Activated CD8-positive, alpha-beta T cell treated with anti-CD3 and anti-CD28 coated beads for 36 hours (primary cell): Measurements from ENCODE around the gene TNFRSF19. TPM values are rescaled to one million over a fixed set of nuclear protein-coding genes. Genes with fewer than 3 reads are reported as not detected.

ENCODE experiments used
- ATAC-seq: fragments of 200-7000 bp; cut with Tn5 transposase; one replicate; pipeline ENCODE4 v1.10.0; 2021; ENCODE audit warnings: mild to moderate bottlenecking, moderate library complexity
- CTCF ChIA-PET: fragments of 350-600 bp; sonication (Branson Sonifier 250); formaldehyde crosslinking; loops from one replicate; lab custom pipeline; 2021; ENCODE audit warnings: antibody characterized with exemption; lab: Charles Lee
- POLR2A ChIA-PET: fragments of 350-600 bp; sonication (Branson Sonifier 250); formaldehyde crosslinking; loops from one replicate; lab custom pipeline; 2021; ENCODE audit warnings: antibody characterized with exemption; lab: Charles Lee
- DNase-seq: peaks from one replicate; pipeline ENCODE4 v3.0.0-alpha.2; 2020
- H3K27ac Mint-ChIP-seq: one replicate; pipeline ENCODE4 v1.8.0; 2021; ENCODE audit warnings: mild to moderate bottlenecking, mixed read lengths
- H3K27me3 Mint-ChIP-seq: one replicate; pipeline ENCODE4 v1.8.0; 2021; ENCODE audit warnings: mixed read lengths
- H3K36me3 Mint-ChIP-seq: one replicate; pipeline ENCODE4 v1.8.0; 2021; ENCODE audit warnings: low read depth, mixed read lengths
- H3K4me1 Mint-ChIP-seq: one replicate; pipeline ENCODE4 v1.8.0; 2021; ENCODE audit warnings: low read depth, mixed read lengths
- H3K4me3 Mint-ChIP-seq: one replicate; pipeline ENCODE4 v1.8.0; 2021; ENCODE audit warnings: mild to moderate bottlenecking, moderate library complexity, mixed read lengths
- H3K9me3 Mint-ChIP-seq: one replicate; pipeline ENCODE4 v1.8.0; 2021; ENCODE audit warnings: mixed read lengths
- intact Hi-C: fragments of 100-400 bp; cut with micrococcal nuclease; formaldehyde crosslinking; loops from one replicate; pipeline ENCODE4 v1.10.0; 2022
- total RNA-seq, 2 experiments: library from RNA; stranded (reverse); gene quantifications; one replicate each; pipeline ENCODE4 v1.2.3, GENCODE V29; 2021
- TF ChIP-seq, protein P1 (sequence below): fragments of 200-600 bp; IDR thresholded peaks from one replicate; pipeline ENCODE4 v1.8.0; 2022; ENCODE audit warnings: antibody characterized with exemption, mild to moderate bottlenecking

TNFRSF19 gene
- total RNA-seq, 2 experiments from 2014 or later = not detected

DNA sequence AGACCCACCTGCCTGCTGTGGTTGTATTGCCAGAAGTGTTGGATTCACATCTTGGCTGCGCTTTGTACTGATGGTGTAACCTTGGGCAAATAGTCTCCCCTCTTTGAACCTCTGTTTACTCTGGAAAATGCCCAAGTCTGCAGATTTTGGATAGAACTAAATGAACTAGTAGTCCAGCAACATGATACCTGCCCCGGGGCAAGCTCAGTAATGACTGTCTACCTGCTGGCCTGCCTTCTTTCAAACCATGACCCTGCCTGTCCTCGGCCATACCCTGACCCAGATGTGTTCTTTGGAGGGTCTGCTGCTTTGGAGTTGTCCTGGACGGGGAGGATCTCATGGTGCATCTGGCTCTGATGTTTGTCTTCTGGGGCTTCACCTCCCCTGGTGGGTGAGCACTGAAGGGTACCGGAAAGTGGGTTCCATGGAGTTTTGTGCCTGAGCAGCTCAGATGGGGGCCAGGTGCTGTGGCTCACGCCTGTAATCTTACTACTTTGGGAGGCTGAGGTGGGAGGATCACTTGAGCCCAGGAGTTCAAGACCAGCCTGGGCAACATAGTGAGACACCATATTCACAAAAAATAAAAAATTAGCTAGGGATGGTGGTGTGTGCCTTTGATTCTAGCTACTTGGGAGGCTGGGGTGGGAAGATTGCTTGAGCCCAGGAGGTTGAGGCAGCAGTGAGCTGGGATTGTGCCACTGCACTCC lies 59.5 kb downstream of the TNFRSF19 start:
- intact Hi-C loops = no loop called here
- no peak for DNase-seq
- ChIA-PET CTCF (interaction anchor here (1.3 kb wide), 1 partner anchor 25 kb away, joined by 3 read pairs; no protein-coding TSS in a partner anchor), POLR2A (no interaction called here)
- Mint-ChIP-seq H3K4me3 (no peak overlapping the region), H3K36me3 (no peaks in the 10 kb centered on the region), H3K27me3 (peaks cover 2% of the 10 kb centered on the region), H3K27ac (no peak overlapping the region), H3K4me1 (no peaks in the 10 kb centered on the region), H3K9me3 (no peaks in the 10 kb centered on the region)
- TF ChIP-seq, protein P1, sequence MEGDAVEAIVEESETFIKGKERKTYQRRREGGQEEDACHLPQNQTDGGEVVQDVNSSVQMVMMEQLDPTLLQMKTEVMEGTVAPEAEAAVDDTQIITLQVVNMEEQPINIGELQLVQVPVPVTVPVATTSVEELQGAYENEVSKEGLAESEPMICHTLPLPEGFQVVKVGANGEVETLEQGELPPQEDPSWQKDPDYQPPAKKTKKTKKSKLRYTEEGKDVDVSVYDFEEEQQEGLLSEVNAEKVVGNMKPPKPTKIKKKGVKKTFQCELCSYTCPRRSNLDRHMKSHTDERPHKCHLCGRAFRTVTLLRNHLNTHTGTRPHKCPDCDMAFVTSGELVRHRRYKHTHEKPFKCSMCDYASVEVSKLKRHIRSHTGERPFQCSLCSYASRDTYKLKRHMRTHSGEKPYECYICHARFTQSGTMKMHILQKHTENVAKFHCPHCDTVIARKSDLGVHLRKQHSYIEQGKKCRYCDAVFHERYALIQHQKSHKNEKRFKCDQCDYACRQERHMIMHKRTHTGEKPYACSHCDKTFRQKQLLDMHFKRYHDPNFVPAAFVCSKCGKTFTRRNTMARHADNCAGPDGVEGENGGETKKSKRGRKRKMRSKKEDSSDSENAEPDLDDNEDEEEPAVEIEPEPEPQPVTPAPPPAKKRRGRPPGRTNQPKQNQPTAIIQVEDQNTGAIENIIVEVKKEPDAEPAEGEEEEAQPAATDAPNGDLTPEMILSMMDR = no peak
- ATAC-seq = no peak

DNA sequence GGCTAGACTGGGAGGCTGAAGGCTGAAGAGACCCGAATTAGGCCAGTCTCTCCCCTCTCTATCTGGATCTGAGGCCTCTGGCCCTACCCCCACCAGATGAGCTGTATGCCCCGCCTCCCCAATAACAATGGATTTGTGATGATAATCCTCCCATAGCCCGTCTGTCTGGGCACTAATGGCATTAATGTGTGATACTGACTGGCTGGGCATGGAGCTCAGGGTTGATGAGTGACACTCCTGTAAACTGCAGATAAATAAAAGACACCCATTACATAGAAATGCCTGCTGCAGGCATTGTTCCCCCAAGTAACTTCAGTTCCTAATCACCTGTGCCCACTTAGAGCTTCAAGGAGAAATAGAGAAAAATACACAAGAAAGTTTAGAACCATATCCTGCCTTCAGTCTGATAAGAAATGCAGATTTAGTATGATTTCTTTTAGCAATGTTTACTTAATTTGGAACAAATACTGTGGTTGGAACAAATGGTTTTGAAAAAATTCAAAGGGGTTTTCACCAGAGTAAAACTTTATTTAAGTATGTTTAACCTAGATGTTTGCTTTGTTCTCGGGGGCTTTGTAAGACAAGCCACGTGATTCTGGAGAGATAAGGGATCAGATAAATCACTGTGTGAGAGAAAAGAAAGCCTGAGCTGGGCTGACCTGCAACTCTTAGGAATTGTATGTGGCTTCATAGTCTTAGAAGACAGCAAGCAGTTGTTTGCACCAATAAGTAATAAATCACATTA lies 60.3 kb downstream of the TNFRSF19 start:
- Mint-ChIP-seq H3K27ac (no peak overlapping the region), H3K27me3 (peaks cover 2% of the 10 kb centered on the region), H3K4me3 (no peak overlapping the region), H3K4me1 (no peaks in the 10 kb centered on the region), H3K9me3 (no peaks in the 10 kb centered on the region), H3K36me3 (no peaks in the 10 kb centered on the region)
- ChIA-PET CTCF (no interaction called here), POLR2A (no interaction called here)
- ATAC-seq = no peak
- TF ChIP-seq, protein P1 = no peak
- intact Hi-C loops = no loop called here
- DNase-seq = no peak

DNA sequence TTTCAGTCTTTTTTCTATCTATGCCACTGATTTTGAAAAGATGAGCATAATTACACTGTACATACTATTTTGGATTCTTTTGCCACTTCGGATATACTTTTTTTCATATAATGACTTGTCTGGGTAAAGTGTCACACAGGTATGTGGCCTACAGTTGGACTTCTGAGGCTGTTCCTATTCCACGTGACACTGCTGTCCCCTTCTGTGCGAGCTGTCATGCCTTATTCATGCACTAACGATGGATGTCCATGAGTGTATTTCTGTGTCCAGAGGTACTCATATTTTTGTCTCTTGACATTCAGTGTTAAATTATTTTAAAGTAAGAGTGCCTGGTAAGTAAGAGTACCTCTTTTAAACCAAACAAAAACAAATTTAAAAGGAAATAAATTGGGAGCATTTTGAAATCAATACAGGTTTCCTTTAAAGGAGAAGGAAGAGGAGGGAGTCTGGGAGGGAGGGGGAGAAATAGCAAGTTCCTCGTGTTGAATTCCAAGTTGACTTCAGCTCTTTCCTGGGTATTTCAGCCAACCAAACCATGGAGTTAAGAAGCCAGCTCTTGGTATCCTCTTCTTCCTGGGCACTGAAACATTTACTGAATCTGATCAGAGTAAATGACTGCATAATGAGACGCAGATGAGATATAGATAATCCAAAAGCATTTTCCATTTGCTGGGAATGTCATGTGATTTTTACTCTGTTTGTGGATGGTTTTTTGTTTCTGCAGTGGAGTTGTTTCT lies 61.3 kb downstream of the TNFRSF19 start:
- H3K9me3 Mint-ChIP-seq = no peaks in the 10 kb centered on the region
- CTCF ChIA-PET = no interaction called here
- POLR2A ChIA-PET = no interaction called here
- no peaks in the 10 kb centered on the region for H3K4me1 Mint-ChIP-seq
- ATAC-seq (no peak), DNase-seq (no peak)
- no peak overlapping the region for H3K27ac Mint-ChIP-seq
- H3K4me3 Mint-ChIP-seq = no peak overlapping the region
- intact Hi-C loops = no loop called here
- peaks cover 2% of the 10 kb centered on the region for H3K27me3 Mint-ChIP-seq
- H3K36me3 Mint-ChIP-seq = no peaks in the 10 kb centered on the region
- TF ChIP-seq, protein P1 = no peak

DNA sequence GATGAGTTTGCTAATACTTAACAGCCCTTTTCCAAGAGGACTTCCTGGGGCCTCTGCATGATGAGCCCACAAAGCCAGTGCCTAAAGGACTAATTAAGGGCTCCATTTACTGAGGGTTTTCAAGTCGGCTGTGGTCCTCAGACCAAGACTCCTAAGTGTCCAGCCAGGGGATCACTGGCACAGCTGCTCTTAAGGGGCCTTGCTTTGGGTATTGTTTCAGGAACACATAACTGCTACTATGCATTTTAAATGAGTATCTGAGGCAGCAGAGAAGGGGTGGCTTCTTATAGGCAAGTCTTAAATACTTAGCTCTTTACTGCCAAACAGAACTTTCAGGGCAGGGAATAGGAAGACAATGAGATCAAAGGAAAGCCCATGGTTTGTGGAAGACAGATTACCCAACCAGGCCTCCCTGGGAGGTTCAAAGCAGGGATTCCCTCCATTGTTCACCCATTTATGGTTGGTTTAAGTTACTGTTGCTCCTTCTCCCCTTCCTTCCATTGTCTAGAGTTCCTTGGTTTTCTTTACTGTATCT lies 61.9 kb downstream of the TNFRSF19 start:
- Mint-ChIP-seq H3K27me3 (peaks cover 2% of the 10 kb centered on the region), H3K9me3 (no peaks in the 10 kb centered on the region), H3K4me1 (no peaks in the 10 kb centered on the region), H3K27ac (no peak overlapping the region), H3K4me3 (no peak overlapping the region), H3K36me3 (no peaks in the 10 kb centered on the region)
- ATAC-seq (no peak), DNase-seq (no peak)
- intact Hi-C loops = no loop called here
- TF ChIP-seq, protein P1 = no peak
- ChIA-PET CTCF (no interaction called here), POLR2A (no interaction called here)
